ENCODE data around the gene CES5A.
"Not testable (repeated sequence)": the region's sequence is repeated elsewhere in the genome, so short reads cannot be mapped to it uniquely, and the experiment has no call there.

The CES5A gene

GRCh38 chr16:55832425-55832772 lies 42.8 kb downstream of the CES5A start:
- Histone ChIP-seq H3K27ac (ENCODE audit: low read depth, low read length) (no peak overlapping the region), H3F3A (ENCODE audit: control insufficient read depth, insufficient read depth) (no peaks in the 10 kb centered on the region), H3K9me2 (replicated peaks; ENCODE audit: control insufficient read depth, low read length) (no peaks in the 10 kb centered on the region), H3K4me2 (ENCODE audit: low read length) (no peak overlapping the region), H4K20me1 (ENCODE audit: control insufficient read depth, insufficient read depth, low read depth, low read length) (no peaks in the 10 kb centered on the region), H3K9me3 (ENCODE audit: control insufficient read depth, insufficient read depth, low read length) (no peaks in the 10 kb centered on the region), H3K4me3 (ENCODE audit: low read length) (no peak overlapping the region), H3K36me3 (ENCODE audit: control insufficient read depth, low read length) (no peaks in the 10 kb centered on the region), H3K4me1 (ENCODE audit: control insufficient read depth, low read length) (no peaks in the 10 kb centered on the region), H3K27me3 (ENCODE audit: control insufficient read depth, low read length) (no peaks in the 10 kb centered on the region), H3K79me2 (ENCODE audit: control insufficient read depth, low read length) (no peaks in the 10 kb centered on the region)
- TF ChIP-seq CTCF (IDR thresholded peaks at IDR 0.05; ENCODE audit: low read depth, low read length, poor library complexity, severe bottlenecking): no peak
- no peak for TF ChIP-seq EZH2phosphoT487 (IDR thresholded peaks at IDR 0.05; ENCODE audit: borderline replicate concordance, low read length)

DNA sequence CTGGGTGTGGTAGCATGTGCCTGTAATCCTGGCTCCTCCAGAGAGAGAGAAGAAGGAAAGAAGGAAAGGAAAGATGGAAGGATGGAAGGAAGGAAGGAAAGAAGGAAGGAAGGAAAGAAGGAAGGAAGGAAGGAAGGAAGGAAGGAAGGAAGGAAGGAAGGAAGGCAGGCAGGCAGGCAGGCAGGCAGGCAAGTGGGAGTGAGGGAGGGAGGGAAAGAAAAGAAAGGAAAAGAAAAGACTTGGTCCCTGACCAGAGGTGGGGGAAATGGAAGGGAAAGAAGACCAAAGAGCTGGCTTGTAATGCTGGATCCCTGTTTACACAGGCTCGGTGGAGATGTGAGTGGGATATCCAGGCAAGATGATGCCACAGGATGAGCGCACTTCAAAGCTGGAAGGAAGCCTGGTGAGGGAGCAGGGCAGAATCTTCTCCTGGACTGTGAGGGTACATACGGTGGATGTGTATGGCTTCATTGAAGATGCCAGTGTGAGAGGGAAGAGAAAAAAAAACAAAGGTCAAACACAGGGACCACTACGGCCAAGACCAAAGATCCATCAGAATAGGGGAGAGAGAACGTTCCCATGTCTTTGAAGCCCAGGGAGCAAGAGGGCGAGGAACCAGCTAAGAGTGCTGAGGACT lies 44.4 kb downstream of the CES5A start:
- no peaks in the 10 kb centered on the region for H3K9me3 ChIP-seq (ENCODE audit: control insufficient read depth, insufficient read depth, low read length)
- H3K27ac ChIP-seq (ENCODE audit: low read depth, low read length): no peak overlapping the region
- H3K9me2 ChIP-seq (replicated peaks; ENCODE audit: control insufficient read depth, low read length): no peaks in the 10 kb centered on the region
- TF ChIP-seq EZH2phosphoT487 (IDR thresholded peaks at IDR 0.05; ENCODE audit: borderline replicate concordance, low read length) (no peak), CTCF (IDR thresholded peaks at IDR 0.05; ENCODE audit: low read depth, low read length, poor library complexity, severe bottlenecking) (no peak)
- H3K4me1 ChIP-seq (ENCODE audit: control insufficient read depth, low read length): no peaks in the 10 kb centered on the region
- no peaks in the 10 kb centered on the region for H3K79me2 ChIP-seq (ENCODE audit: control insufficient read depth, low read length)
- H3K27me3 ChIP-seq (ENCODE audit: control insufficient read depth, low read length): no peaks in the 10 kb centered on the region
- no peaks in the 10 kb centered on the region for H4K20me1 ChIP-seq (ENCODE audit: control insufficient read depth, insufficient read depth, low read depth, low read length)
- no peak overlapping the region for H3K4me3 ChIP-seq (ENCODE audit: low read length)
- no peak overlapping the region for H3K4me2 ChIP-seq (ENCODE audit: low read length)
- H3K36me3 ChIP-seq (ENCODE audit: control insufficient read depth, low read length): no peaks in the 10 kb centered on the region
- H3F3A ChIP-seq (ENCODE audit: control insufficient read depth, insufficient read depth): no peaks in the 10 kb centered on the region

DNA sequence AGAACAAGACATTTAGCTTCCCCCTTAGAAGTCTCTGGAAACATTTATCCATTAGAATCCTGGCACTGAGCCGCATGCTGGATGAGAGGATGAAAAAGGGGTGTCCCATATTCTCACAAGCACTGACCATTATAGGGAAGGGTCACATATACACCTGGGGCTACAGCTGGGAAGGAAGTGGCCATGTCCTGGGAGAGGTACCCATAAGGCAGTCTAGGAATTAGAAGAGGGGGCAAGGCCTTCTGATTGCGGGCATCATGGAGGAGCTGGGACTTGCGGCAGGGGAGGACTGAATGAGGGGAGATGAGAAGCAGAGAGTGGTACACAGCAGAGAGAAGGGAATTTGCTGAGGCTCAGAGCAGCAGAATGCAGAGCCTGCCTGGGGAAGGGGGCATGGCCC lies 45.9 kb downstream of the CES5A start:
- H3K27me3 ChIP-seq (ENCODE audit: control insufficient read depth, low read length); H3K4me3 ChIP-seq (ENCODE audit: low read length); H3K36me3 ChIP-seq (ENCODE audit: control insufficient read depth, low read length); H3K4me2 ChIP-seq (ENCODE audit: low read length); H3K4me1 ChIP-seq (ENCODE audit: control insufficient read depth, low read length); H3F3A ChIP-seq (ENCODE audit: control insufficient read depth, insufficient read depth); H3K27ac ChIP-seq (ENCODE audit: low read depth, low read length); H3K9me2 ChIP-seq (replicated peaks; ENCODE audit: control insufficient read depth, low read length); H3K79me2 ChIP-seq (ENCODE audit: control insufficient read depth, low read length); H4K20me1 ChIP-seq (ENCODE audit: control insufficient read depth, insufficient read depth, low read depth, low read length); H3K9me3 ChIP-seq (ENCODE audit: control insufficient read depth, insufficient read depth, low read length): not testable (repeated sequence)

GRCh38 chr16:55828680-55829079 lies 46.5 kb downstream of the CES5A start:
- no peaks in the 10 kb centered on the region for H3K9me3 ChIP-seq (ENCODE audit: control insufficient read depth, insufficient read depth, low read length)
- no peak overlapping the region for H3K4me3 ChIP-seq (ENCODE audit: low read length)
- no peak for TF ChIP-seq CTCF (IDR thresholded peaks at IDR 0.05; ENCODE audit: low read depth, low read length, poor library complexity, severe bottlenecking)
- TF ChIP-seq EZH2phosphoT487 (IDR thresholded peaks at IDR 0.05; ENCODE audit: borderline replicate concordance, low read length): no peak
- no peaks in the 10 kb centered on the region for H3K79me2 ChIP-seq (ENCODE audit: control insufficient read depth, low read length)
- H3K9me2 ChIP-seq (replicated peaks; ENCODE audit: control insufficient read depth, low read length): no peaks in the 10 kb centered on the region
- H3K27ac ChIP-seq (ENCODE audit: low read depth, low read length): no peak overlapping the region
- no peaks in the 10 kb centered on the region for H3K4me1 ChIP-seq (ENCODE audit: control insufficient read depth, low read length)
- H4K20me1 ChIP-seq (ENCODE audit: control insufficient read depth, insufficient read depth, low read depth, low read length): no peaks in the 10 kb centered on the region
- H3K36me3 ChIP-seq (ENCODE audit: control insufficient read depth, low read length): no peaks in the 10 kb centered on the region
- H3K27me3 ChIP-seq (ENCODE audit: control insufficient read depth, low read length): no peaks in the 10 kb centered on the region
- H3K4me2 ChIP-seq (ENCODE audit: low read length): no peak overlapping the region
- no peaks in the 10 kb centered on the region for H3F3A ChIP-seq (ENCODE audit: control insufficient read depth, insufficient read depth)

All from DOHH2 (cell line).